PC-3 (cell line): Measurements from ENCODE around the gene ST8SIA4. TPM values are rescaled to one million over a fixed set of nuclear protein-coding genes. Genes with fewer than 3 reads are reported as not detected.

Source experiments
- ATAC-seq: fragments of 200-7000 bp; cut with Tn5 transposase; 2 replicates; pipeline ENCODE4 v1.9.1; 2020; ENCODE audit warnings: mild to moderate bottlenecking, moderate library complexity
- BruUV-seq: library from RNA; stranded (reverse); fragments of 400-500 nt; replicated peaks from 2 replicates; lab custom pipeline; 2021; lab: Mats Ljungman, UMichigan
- CTCF ChIA-PET: fragments of 300-600 bp; sonication (Branson Sonifier 250); formaldehyde crosslinking; loops from one replicate; lab custom pipeline; 2022; ENCODE audit warnings: antibody characterized with exemption; lab: Charles Lee
- POLR2A ChIA-PET: fragments of 300-600 bp; sonication (Branson Sonifier 250); formaldehyde crosslinking; loops from one replicate; lab custom pipeline; 2022; ENCODE audit warnings: antibody characterized with exemption; ENCODE audit not compliant: unreplicated experiment; lab: Charles Lee
- DNase-seq: peaks from one replicate; pipeline ENCODE4 v3.0.0-alpha.2; 2015
- H2AFZ ChIP-seq: fragments of 300-600 bp; sonication (generic); 2 replicates; pipeline ENCODE4 v1.6.0; 2016; ENCODE audit warnings: antibody characterized with exemption, low read length
- H3F3A ChIP-seq: fragments of 300-600 bp; sonication (generic); one replicate; pipeline ENCODE4 v1.6.0; 2017; ENCODE audit warnings: antibody characterized with exemption, low read length, control low read depth, mild to moderate bottlenecking; ENCODE audit not compliant: unreplicated experiment
- H3K27ac ChIP-seq: fragments of 300-600 bp; sonication (generic); 2 replicates; pipeline ENCODE4 v1.5.1; 2016; ENCODE audit warnings: mild to moderate bottlenecking, low read length
- H3K27me3 ChIP-seq: fragments of 300-600 bp; sonication (generic); 2 replicates; pipeline ENCODE4 v1.6.1; 2016; ENCODE audit warnings: low read length, mixed read lengths
- H3K36me3 ChIP-seq: fragments of 300-600 bp; sonication (generic); 2 replicates; pipeline ENCODE4 v1.6.1; 2016; ENCODE audit warnings: low read depth, mixed run types, low read length, mixed read lengths
- H3K4me1 ChIP-seq: fragments of 300-600 bp; sonication (generic); 2 replicates; pipeline ENCODE4 v1.5.1; 2016; ENCODE audit warnings: low read length; ENCODE audit not compliant: insufficient read depth
- H3K4me2 ChIP-seq: fragments of 300-600 bp; sonication (generic); 2 replicates; pipeline ENCODE4 v1.6.0; 2016; ENCODE audit warnings: low read length
- H3K4me3 ChIP-seq: fragments of 300-600 bp; sonication (generic); 2 replicates; pipeline ENCODE4 v1.5.1; 2016; ENCODE audit warnings: mild to moderate bottlenecking, low read length, mixed read lengths
- H3K79me2 ChIP-seq: fragments of 300-600 bp; sonication (generic); 2 replicates; pipeline ENCODE4 v1.6.1; 2017; ENCODE audit warnings: low read length, mixed read lengths
- H3K9ac ChIP-seq: fragments of 300-600 bp; sonication (generic); 2 replicates; pipeline ENCODE4 v1.6.0; 2016; ENCODE audit warnings: mild to moderate bottlenecking, low read length
- H3K9me2 ChIP-seq: fragments of 300-600 bp; sonication (generic); replicated peaks from 2 replicates; pipeline ENCODE4 v1.6.1; 2016; ENCODE audit warnings: mixed run types, low read length, mixed read lengths
- H3K9me3 ChIP-seq: fragments of 300-600 bp; sonication (generic); 2 replicates; pipeline ENCODE4 v1.6.1; 2016; ENCODE audit warnings: low read length, mixed read lengths
- H4K20me1 ChIP-seq: fragments of 300-600 bp; sonication (generic); 2 replicates; pipeline ENCODE4 v1.6.1; 2016; ENCODE audit warnings: low read length, mixed read lengths
- EZH2 ChIP-seq: fragments of 300-600 bp; sonication (generic); IDR thresholded peaks from one replicate; pipeline ENCODE4 v1.6.1; 2017; ENCODE audit warnings: antibody characterized with exemption, mild to moderate bottlenecking, low read length; ENCODE audit not compliant: unreplicated experiment
- EZH2phosphoT487 ChIP-seq: fragments of 300-600 bp; sonication (generic); IDR thresholded peaks from 2 replicates; pipeline ENCODE4 v1.6.1; 2018; ENCODE audit warnings: mild to moderate bottlenecking, antibody characterized with exemption, low read length, borderline replicate concordance
- intact Hi-C: fragments of 100-400 bp; cut with micrococcal nuclease; formaldehyde crosslinking; loops from 2 replicates; pipeline ENCODE4 v1.9.0; 2023
- total RNA-seq: library from RNA; depleted of rRNA; stranded (reverse); fragments of >200 nt; gene quantifications from 2 replicates; pipeline ENCODE4 v1.2.3, GENCODE V29; 2014
- TF ChIP-seq, protein P1 (sequence below): fragments of 300-600 bp; sonication (generic); conservative IDR thresholded peaks from 2 replicates; pipeline ENCODE4 v1.5.1; 2017; ENCODE audit warnings: antibody characterized with exemption, low read depth, mild to moderate bottlenecking, low read length

ST8SIA4 gene
- total RNA-seq, 1 experiment from 2014 or later = 0.91 TPM

DNA sequence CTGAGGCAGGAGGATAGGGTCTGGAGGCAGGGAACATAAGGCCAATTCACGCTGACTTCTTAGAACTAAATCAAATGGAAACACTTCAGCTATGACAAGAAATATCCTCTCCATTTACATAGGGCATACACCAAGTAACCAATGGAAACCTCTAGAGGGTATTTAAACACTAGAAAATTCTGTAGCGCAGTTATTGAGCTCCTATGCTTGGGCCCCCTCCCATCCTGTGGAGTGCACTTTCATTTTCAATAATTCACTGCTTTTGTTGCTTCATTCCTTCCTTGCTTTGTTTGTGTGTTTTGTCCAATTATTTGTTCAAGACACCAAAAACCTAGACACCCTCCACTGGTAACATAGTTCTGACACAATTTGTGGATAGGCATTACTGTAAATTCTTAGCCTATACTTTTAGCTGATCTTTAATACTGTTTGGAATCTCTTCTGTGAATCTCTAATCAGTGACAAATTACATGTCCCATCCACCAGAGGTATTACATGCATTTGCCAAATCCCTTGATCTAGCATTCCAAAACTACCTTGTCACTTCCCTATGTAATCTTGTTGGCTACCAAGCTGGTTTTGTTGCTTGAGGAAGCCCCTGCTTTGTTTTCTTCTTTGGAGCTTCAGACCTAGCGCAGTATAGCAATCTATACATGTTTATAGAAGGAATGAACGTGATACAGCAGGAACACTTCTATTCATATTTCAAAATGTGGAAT is 61.6 kb downstream of the ST8SIA4 start:
- H3K27ac ChIP-seq = peak overlapping the region; percentile 32
- BruUV-seq = no TSS peak
- H3K4me1 ChIP-seq = peaks cover 45% of the 10 kb centered on the region
- H3K79me2 ChIP-seq = no peaks in the 10 kb centered on the region
- H3K4me2 ChIP-seq = peak overlapping the region; percentile 73
- POLR2A ChIA-PET = no interaction called here
- peak overlapping the region; percentile 3; the same call in 1 of the 2 replicates for H2AFZ ChIP-seq
- no peaks in the 10 kb centered on the region for H3K36me3 ChIP-seq
- no peak overlapping the region for H3K9ac ChIP-seq
- DNase-seq (peak; percentile 89), ATAC-seq (peak; percentile 60)
- intact Hi-C loops = no loop called here
- H3K9me2 ChIP-seq = no peaks in the 10 kb centered on the region
- H4K20me1 ChIP-seq = no peaks in the 10 kb centered on the region
- CTCF ChIA-PET = interaction anchor here (1.3 kb wide), 1 partner anchor 13 kb away, joined by 4 read pairs; no protein-coding TSS in a partner anchor
- no peaks in the 10 kb centered on the region for H3K9me3 ChIP-seq
- no peaks in the 10 kb centered on the region for H3F3A ChIP-seq
- no peaks in the 10 kb centered on the region for H3K27me3 ChIP-seq
- H3K4me3 ChIP-seq = peak overlapping the region; percentile 42; the same call in 1 of the 2 replicates
- no peak for TF ChIP-seq EZH2
- no peak for TF ChIP-seq EZH2phosphoT487
- TF ChIP-seq, protein P1, sequence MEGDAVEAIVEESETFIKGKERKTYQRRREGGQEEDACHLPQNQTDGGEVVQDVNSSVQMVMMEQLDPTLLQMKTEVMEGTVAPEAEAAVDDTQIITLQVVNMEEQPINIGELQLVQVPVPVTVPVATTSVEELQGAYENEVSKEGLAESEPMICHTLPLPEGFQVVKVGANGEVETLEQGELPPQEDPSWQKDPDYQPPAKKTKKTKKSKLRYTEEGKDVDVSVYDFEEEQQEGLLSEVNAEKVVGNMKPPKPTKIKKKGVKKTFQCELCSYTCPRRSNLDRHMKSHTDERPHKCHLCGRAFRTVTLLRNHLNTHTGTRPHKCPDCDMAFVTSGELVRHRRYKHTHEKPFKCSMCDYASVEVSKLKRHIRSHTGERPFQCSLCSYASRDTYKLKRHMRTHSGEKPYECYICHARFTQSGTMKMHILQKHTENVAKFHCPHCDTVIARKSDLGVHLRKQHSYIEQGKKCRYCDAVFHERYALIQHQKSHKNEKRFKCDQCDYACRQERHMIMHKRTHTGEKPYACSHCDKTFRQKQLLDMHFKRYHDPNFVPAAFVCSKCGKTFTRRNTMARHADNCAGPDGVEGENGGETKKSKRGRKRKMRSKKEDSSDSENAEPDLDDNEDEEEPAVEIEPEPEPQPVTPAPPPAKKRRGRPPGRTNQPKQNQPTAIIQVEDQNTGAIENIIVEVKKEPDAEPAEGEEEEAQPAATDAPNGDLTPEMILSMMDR = no peak

DNA sequence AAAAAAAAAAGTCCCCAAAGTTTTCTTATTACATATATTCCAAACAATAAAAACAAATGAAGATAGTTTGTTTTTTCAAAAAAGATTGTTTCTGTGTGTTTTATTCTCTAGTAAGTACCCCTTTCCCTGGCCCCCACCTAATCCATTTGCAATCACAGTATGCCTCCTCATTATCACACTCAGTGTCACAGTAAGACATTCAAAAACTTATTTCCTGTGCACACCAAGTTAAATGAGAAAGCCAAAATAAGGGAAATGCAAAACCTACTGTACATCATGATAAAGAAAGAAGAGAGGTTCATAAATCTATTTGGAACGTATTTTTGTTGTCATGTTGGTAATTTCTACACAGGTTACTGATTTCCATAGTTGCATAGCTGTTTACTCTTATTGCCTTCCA is 62.3 kb downstream of the ST8SIA4 start:
- Histone ChIP-seq H3K36me3 (no peaks in the 10 kb centered on the region), H3K9ac (no peak overlapping the region), H3K4me2 (peak overlapping the region; percentile 73), H2AFZ (no peak overlapping the region), H3K27me3 (no peaks in the 10 kb centered on the region), H3K4me1 (peaks cover 45% of the 10 kb centered on the region), H3K27ac (peak overlapping the region; percentile 32), H4K20me1 (no peaks in the 10 kb centered on the region), H3K79me2 (no peaks in the 10 kb centered on the region), H3F3A (no peaks in the 10 kb centered on the region), H3K9me2 (no peaks in the 10 kb centered on the region), H3K9me3 (no peaks in the 10 kb centered on the region), H3K4me3 (no peak overlapping the region)
- no peak for DNase-seq
- ATAC-seq = no peak
- BruUV-seq = no TSS peak
- ChIA-PET POLR2A (no interaction called here), CTCF (interaction anchor here (1.3 kb wide), 1 partner anchor 13 kb away, joined by 4 read pairs; no protein-coding TSS in a partner anchor)
- TF ChIP-seq EZH2phosphoT487 (no peak), EZH2 (no peak)
- TF ChIP-seq, protein P1 = no peak
- intact Hi-C loops = no loop called here

DNA sequence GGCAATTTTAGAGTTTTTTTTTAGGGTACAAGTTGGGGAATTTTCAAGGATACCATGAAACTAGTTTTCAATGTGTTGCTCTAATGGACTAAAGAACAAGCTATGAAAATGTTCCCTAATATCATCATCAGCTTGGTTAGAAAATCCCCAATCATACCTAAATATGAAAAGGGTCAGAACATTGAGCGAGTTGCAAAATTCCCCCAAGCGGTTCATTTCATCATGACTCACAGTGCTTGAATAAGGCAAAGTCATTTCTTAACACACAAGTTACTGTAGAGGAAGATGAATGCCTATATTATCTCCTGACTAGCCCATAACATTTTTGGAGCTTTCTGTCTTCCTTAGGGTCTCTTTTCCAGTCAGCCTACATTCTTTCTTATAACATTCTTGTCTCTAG is 62.7 kb downstream of the ST8SIA4 start:
- Histone ChIP-seq H3K9ac (no peak overlapping the region), H4K20me1 (no peaks in the 10 kb centered on the region), H3K9me3 (no peaks in the 10 kb centered on the region), H3K4me3 (no peak overlapping the region), H2AFZ (no peak overlapping the region), H3K9me2 (no peaks in the 10 kb centered on the region), H3K79me2 (no peaks in the 10 kb centered on the region), H3K4me1 (peaks cover 45% of the 10 kb centered on the region), H3K27ac (peak overlapping the region; percentile 32), H3K36me3 (no peaks in the 10 kb centered on the region), H3K4me2 (peak overlapping the region; percentile 73), H3K27me3 (no peaks in the 10 kb centered on the region), H3F3A (no peaks in the 10 kb centered on the region)
- no TSS peak for BruUV-seq
- intact Hi-C loops = no loop called here
- CTCF ChIA-PET = interaction anchor here (1.3 kb wide), 1 partner anchor 12 kb away, joined by 4 read pairs; no protein-coding TSS in a partner anchor
- DNase-seq (peak; percentile 87), ATAC-seq (peak; percentile 75)
- POLR2A ChIA-PET = no interaction called here
- TF ChIP-seq EZH2phosphoT487 (no peak), EZH2 (no peak)
- TF ChIP-seq, protein P1 = no peak
